ENCODE data around the gene KRTAP10-3. TPM values are rescaled to one million over a fixed set of nuclear protein-coding genes. Genes with fewer than 3 reads are reported as not detected.

The KRTAP10-3 gene
- total and polyA plus RNA-seq, 3 experiments from 2014 or later = not detected

DNA sequence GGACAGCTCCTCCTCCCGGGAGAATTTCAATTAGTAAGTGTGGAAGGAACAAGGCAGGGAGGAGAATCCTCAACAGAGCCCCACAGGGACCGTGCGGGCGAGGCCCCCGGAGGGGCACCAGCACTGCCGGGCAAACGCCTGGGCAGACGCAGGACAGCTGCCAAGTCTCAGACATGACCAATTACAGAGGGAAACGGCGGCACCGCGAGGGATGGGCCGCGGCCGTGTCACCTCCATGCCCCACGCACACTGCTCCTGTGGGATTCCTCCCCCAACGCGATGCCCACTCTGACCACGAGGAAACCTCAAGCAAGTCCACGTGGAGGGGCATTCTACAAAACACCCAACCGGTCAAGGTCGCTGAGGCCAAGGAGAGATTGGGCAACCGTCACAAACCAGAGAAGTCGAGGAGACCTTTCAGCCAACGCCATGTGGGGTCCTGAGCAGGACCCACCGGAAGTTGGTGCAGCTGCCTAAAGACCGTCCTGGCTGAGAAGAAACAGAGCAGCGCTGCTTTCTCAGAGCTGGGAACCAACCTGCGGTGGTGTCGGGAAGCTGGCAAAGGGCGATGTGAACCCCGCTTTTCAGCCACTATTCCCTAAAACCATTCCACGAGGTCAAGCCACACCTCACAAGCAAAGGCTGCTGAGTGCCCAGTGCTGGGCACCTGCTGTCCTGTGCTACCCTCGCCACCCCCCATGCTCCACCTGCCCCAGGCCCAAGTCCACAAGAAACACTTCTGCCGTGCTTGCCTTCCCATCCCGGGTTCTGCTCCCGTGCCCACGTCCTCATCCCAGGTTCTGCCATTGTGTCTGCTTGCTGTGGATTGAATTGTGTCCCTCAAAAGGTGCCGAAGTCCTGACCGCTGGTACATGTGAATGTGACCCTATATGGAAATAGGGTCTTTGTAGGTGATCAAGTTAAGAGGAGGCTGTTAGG is 13.5 kb upstream of the KRTAP10-3 start:
- H3K4me3 Mint-ChIP-seq = no peak overlapping the region
- Histone ChIP-seq H3K9me3 (ENCODE audit: low read length) (no peaks in the 10 kb centered on the region), H3K27me3 (ENCODE audit: insufficient read depth, low read length, poor library complexity, severe bottlenecking) (no peaks in the 10 kb centered on the region), H3K36me3 (ENCODE audit: insufficient read depth, low read length) (no peaks in the 10 kb centered on the region), H3K27ac (ENCODE audit: low read depth, low read length) (no peak overlapping the region), H3K4me3 (ENCODE audit: low read length) (no peak overlapping the region), H3K4me1 (ENCODE audit: insufficient read depth, low read length) (no peaks in the 10 kb centered on the region)
- peaks cover 0 to 13% (median 4%) of the 10 kb centered on the region in 3 donors for H3K4me1 Mint-ChIP-seq
- ChIA-PET CTCF (no interaction called here), POLR2A (no interaction called here)
- no peak for DNase-seq
- H3K36me3 Mint-ChIP-seq = peaks cover 0 to 7% (median 0%) of the 10 kb centered on the region in 3 donors
- H3K9me3 Mint-ChIP-seq = peaks cover 0 to 15% (median 5%) of the 10 kb centered on the region in 5 donors
- peaks cover 10 to 21% of the 10 kb centered on the region in 2 donors for H3K27me3 Mint-ChIP-seq
- H3K27ac Mint-ChIP-seq = peak overlapping the region in 2 of 8 donors; percentile 2 to 55

DNA sequence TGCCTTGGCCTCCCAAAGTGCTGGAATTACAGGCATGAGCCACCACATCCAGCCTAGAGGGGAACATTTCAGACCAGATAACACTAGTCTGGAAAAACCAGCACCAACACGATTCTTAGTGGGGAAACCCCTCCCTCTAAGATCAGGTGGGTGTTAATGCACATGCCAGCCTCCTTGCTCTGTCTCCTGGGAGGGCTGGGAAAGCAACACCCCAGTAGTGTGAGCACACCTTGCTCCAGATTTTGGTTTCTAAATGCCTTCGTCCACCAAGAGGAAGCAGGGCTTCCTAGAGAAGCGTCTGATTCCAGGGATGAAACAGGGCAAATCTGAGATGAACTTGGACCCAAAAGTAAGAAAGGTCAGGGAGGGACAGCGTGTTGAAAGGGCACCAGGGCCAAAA is 12.7 kb upstream of the KRTAP10-3 start:
- no peak for DNase-seq
- H3K27me3 ChIP-seq (ENCODE audit: insufficient read depth, low read length, poor library complexity, severe bottlenecking) = no peaks in the 10 kb centered on the region
- POLR2A ChIA-PET = no interaction called here

DNA sequence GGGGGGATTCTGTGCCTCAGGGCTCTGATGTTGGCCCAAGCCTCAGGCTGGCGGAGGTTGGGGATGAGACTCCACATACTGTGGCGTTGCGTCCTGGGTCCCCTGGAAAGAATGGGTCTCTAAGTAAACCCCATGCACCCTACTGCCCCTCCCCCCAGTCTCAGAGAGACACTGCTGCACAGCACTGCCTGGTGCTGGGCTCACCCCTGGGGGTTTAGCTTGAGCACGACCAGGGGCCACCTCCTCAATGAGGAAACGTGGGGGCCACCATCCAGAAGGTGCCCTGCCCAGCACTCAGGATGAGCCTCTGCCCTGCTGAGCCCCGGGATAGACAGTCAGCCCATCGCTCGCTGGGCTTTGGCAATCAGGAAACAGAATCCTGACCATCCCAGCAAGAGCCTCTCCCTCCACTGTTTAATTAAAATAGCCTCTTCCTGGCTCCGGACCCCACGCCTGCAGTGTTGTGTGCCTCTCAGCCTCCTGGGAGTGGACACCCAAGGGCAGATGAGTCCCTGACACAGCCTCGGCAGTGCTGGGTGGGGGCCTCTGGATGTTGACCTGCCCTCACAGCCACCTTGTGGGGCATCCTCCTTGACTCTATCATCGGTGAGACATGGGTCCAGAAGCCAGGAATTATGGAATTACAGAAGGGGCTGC is 11.4 kb upstream of the KRTAP10-3 start:
- DNase-seq = no peak
- Histone ChIP-seq H3K36me3 (ENCODE audit: insufficient read depth, low read length) (no peaks in the 10 kb centered on the region), H3K4me1 (ENCODE audit: insufficient read depth, low read length) (peaks cover 4% of the 10 kb centered on the region), H3K27ac (ENCODE audit: low read depth, low read length) (no peak overlapping the region), H3K4me3 (ENCODE audit: low read length) (no peak overlapping the region), H3K27me3 (ENCODE audit: insufficient read depth, low read length, poor library complexity, severe bottlenecking) (no peaks in the 10 kb centered on the region), H3K9me3 (ENCODE audit: low read length) (no peaks in the 10 kb centered on the region)
- peaks cover 7 to 16% of the 10 kb centered on the region in 2 donors for H3K27me3 Mint-ChIP-seq
- peaks cover 5 to 16% (median 7%) of the 10 kb centered on the region in 3 donors for H3K4me1 Mint-ChIP-seq
- H3K4me3 Mint-ChIP-seq = no peak overlapping the region
- no peaks in the 10 kb centered on the region for H3K36me3 Mint-ChIP-seq
- peak overlapping the region in 2 of 8 donors; percentile 23 to 79 for H3K27ac Mint-ChIP-seq
- ChIA-PET POLR2A (no interaction called here), CTCF (no interaction called here)
- peaks cover 0 to 4% (median 0%) of the 10 kb centered on the region in 5 donors for H3K9me3 Mint-ChIP-seq

More for the DNA sequence above, 12.7 kb upstream of the KRTAP10-3 start:
- CTCF ChIA-PET = no interaction called here
- Histone ChIP-seq H3K9me3 (ENCODE audit: low read length) (no peaks in the 10 kb centered on the region), H3K36me3 (ENCODE audit: insufficient read depth, low read length) (no peaks in the 10 kb centered on the region), H3K27ac (ENCODE audit: low read depth, low read length) (no peak overlapping the region), H3K4me1 (ENCODE audit: insufficient read depth, low read length) (no peaks in the 10 kb centered on the region), H3K4me3 (ENCODE audit: low read length) (no peak overlapping the region)
- peaks cover 10 to 21% of the 10 kb centered on the region in 2 donors for H3K27me3 Mint-ChIP-seq
- H3K4me1 Mint-ChIP-seq = peaks cover 0 to 13% (median 4%) of the 10 kb centered on the region in 3 donors
- no peak overlapping the region for H3K4me3 Mint-ChIP-seq
- peak overlapping the region in 2 of 8 donors; percentile 23 to 44 for H3K27ac Mint-ChIP-seq
- peaks cover 0 to 7% (median 0%) of the 10 kb centered on the region in 5 donors for H3K9me3 Mint-ChIP-seq
- H3K36me3 Mint-ChIP-seq = no peaks in the 10 kb centered on the region

DNA sequence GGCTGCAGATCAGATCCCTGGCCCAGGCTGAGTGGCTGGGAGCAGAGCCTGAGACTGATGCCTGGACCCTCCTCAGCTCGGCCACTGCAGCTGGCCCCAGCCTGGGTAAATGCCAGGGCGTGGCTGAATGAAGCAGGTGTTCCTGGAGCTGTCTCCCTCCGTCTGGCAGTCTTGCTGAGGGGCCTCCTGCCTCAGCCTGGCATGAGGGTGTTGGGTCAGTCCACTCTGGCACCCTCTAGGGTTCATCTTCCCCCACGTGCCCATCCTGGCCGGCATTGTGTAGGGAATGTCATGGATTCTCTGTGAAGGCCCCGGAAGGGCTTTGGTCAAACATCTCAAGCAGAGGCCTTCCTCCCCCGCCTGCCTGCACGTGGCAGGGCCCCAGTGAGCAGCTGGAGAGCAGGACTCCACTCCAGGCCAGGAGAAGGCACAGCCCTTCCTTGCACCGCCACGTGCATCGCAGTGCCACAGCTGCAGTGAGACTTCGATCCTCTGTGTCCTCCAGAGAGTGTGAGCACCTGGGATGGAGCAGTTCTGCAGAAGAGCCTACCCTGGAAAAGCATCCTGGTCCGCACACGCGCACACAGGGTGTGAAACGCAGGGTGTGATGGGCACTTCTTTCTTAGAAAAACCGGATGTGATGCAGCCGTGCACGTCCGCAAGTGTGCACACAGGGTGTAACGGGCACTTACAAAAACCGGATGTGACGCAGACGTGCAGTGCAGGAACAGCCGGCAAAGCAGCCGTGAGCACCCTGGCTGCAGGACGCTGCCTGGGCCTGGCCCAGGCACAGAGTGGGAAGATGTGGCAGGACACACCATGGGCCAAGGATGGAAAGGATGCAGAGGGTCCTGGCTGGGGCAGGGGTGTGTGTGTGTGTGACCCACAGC is 10.3 kb upstream of the KRTAP10-3 start:
- POLR2A ChIA-PET = no interaction called here
- peak overlapping the region in 1 of 8 donors; percentile 43 for H3K27ac Mint-ChIP-seq

DNA sequence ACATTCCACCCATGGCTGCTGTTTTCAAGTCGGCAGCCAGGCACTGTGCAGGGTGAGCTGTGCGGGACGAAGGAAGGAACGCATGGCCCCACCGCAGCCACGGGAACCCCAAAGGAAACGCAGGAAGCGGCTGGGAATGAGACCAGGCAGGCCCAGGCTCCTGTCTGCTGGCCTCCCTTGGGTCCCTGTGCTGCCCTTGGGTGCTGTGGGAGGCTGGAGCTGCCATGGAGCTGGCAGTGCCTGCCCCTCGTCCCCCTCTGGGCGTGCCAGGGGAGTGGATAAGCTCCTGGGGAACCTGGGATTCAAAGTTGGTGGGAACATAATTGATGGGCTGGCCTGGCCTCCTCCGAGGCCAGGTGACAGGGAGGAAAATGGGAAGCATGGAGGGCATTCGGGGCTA is 9.7 kb upstream of the KRTAP10-3 start:
- ChIA-PET CTCF (no interaction called here), POLR2A (no interaction called here)
- H3K4me1 Mint-ChIP-seq = peaks cover 10 to 17% (median 14%) of the 10 kb centered on the region in 3 donors
- Histone ChIP-seq H3K27me3 (ENCODE audit: insufficient read depth, low read length, poor library complexity, severe bottlenecking) (no peaks in the 10 kb centered on the region), H3K4me1 (ENCODE audit: insufficient read depth, low read length) (peaks cover 5% of the 10 kb centered on the region), H3K9me3 (ENCODE audit: low read length) (no peaks in the 10 kb centered on the region), H3K27ac (ENCODE audit: low read depth, low read length) (no peak overlapping the region), H3K36me3 (ENCODE audit: insufficient read depth, low read length) (no peaks in the 10 kb centered on the region), H3K4me3 (ENCODE audit: low read length) (no peak overlapping the region)
- peaks cover 7 to 8% of the 10 kb centered on the region in 2 donors for H3K27me3 Mint-ChIP-seq
- peaks cover 0 to 2% (median 1%) of the 10 kb centered on the region in 5 donors for H3K9me3 Mint-ChIP-seq
- H3K27ac Mint-ChIP-seq = no peak overlapping the region
- H3K36me3 Mint-ChIP-seq = no peaks in the 10 kb centered on the region
- no peak for DNase-seq
- no peak overlapping the region for H3K4me3 Mint-ChIP-seq

More for the DNA sequence above, 10.3 kb upstream of the KRTAP10-3 start:
- Histone ChIP-seq H3K9me3 (ENCODE audit: low read length) (no peaks in the 10 kb centered on the region), H3K4me1 (ENCODE audit: insufficient read depth, low read length) (peaks cover 5% of the 10 kb centered on the region), H3K27me3 (ENCODE audit: insufficient read depth, low read length, poor library complexity, severe bottlenecking) (no peaks in the 10 kb centered on the region), H3K36me3 (ENCODE audit: insufficient read depth, low read length) (no peaks in the 10 kb centered on the region), H3K4me3 (ENCODE audit: low read length) (no peak overlapping the region), H3K27ac (ENCODE audit: low read depth, low read length) (no peak overlapping the region)
- H3K36me3 Mint-ChIP-seq = no peaks in the 10 kb centered on the region
- peaks cover 0 to 2% (median 0%) of the 10 kb centered on the region in 5 donors for H3K9me3 Mint-ChIP-seq
- peak overlapping the region in 1 of 7 donors; percentile 56 for H3K4me3 Mint-ChIP-seq
- peaks cover 7 to 10% of the 10 kb centered on the region in 2 donors for H3K27me3 Mint-ChIP-seq
- no peak for DNase-seq
- CTCF ChIA-PET = no interaction called here
- peaks cover 10 to 17% (median 14%) of the 10 kb centered on the region in 3 donors for H3K4me1 Mint-ChIP-seq

DNA sequence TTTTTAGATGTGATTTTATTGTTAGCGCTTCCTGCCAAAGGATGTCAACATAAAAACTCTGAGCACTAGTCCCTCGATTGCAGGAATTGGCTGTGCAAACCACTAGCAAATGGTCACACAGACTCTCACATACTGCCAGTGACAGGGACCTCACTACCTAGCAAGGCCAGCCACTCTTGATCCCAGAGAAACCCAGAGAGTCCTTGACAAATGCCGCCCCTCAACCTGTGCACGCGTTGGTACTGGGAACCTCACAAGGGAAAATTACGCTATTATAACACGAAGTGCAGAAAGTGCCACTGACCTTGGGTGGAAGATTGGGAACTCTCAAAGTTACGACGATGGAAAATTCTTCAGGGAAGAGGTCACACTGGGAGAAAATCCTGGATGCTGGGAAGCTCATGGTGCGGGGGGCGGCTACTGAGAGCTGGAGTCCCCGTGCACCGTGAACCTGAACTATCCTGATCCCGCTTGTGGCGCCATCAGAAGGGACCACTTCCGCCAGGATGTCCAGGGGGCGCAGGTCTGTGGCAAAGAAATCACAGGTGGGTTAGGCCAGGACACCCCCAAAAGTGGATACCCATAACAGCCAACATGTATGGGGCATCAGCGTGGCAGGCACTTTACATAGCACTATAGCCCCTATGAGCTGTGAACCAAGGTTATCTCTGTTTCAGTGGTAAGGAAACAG is 9.0 kb upstream of the KRTAP10-3 start:
- Mint-ChIP-seq H3K9me3 (peaks cover 1 to 8% (median 3%) of the 10 kb centered on the region in 5 donors), H3K4me3 (no peak overlapping the region), H3K27ac (no peak overlapping the region), H3K4me1 (peaks cover 10 to 14% (median 14%) of the 10 kb centered on the region in 3 donors), H3K36me3 (peaks cover 0 to under 1% (median 0%) of the 10 kb centered on the region in 3 donors), H3K27me3 (peaks cover 4 to 7% of the 10 kb centered on the region in 2 donors)
- Histone ChIP-seq H3K36me3 (ENCODE audit: insufficient read depth, low read length) (no peaks in the 10 kb centered on the region), H3K4me1 (ENCODE audit: insufficient read depth, low read length) (peaks cover 5% of the 10 kb centered on the region), H3K4me3 (ENCODE audit: low read length) (no peak overlapping the region), H3K27me3 (ENCODE audit: insufficient read depth, low read length, poor library complexity, severe bottlenecking) (no peaks in the 10 kb centered on the region), H3K9me3 (ENCODE audit: low read length) (no peaks in the 10 kb centered on the region), H3K27ac (ENCODE audit: low read depth, low read length) (no peak overlapping the region)
- DNase-seq = no peak
- ChIA-PET CTCF (no interaction called here), POLR2A (no interaction called here)

DNA sequence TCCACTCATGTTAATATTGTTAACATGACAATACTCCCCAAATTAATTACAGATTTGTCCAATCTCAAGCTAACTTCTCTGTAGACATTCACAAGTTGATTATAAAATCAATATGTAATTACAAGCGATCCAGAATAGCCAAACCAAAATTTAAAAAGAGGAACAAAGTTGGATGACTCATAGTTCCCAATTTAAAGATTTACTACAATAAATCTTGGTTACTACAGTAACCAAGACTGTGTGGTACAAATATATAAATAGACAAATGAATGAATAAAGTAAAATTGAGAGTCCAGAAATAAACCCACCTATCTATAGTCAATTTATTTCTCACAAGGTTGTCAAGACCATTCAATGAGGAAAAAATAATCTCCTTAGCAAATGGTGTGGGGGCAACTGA is 7.8 kb upstream of the KRTAP10-3 start:
- Histone ChIP-seq H3K36me3 (ENCODE audit: insufficient read depth, low read length) (no peaks in the 10 kb centered on the region), H3K4me3 (ENCODE audit: low read length) (no peak overlapping the region), H3K27ac (ENCODE audit: low read depth, low read length) (no peak overlapping the region), H3K27me3 (ENCODE audit: insufficient read depth, low read length, poor library complexity, severe bottlenecking) (no peaks in the 10 kb centered on the region), H3K9me3 (ENCODE audit: low read length) (no peaks in the 10 kb centered on the region), H3K4me1 (ENCODE audit: insufficient read depth, low read length) (peaks cover 5% of the 10 kb centered on the region)
- no peak for DNase-seq
- peak overlapping the region in 1 of 8 donors; percentile 6 for H3K27ac Mint-ChIP-seq
- H3K4me1 Mint-ChIP-seq = peaks cover 10 to 14% (median 14%) of the 10 kb centered on the region in 3 donors
- peaks cover 2 to 19% (median 12%) of the 10 kb centered on the region in 5 donors for H3K9me3 Mint-ChIP-seq
- ChIA-PET CTCF (interaction anchor here (0.9 kb wide), 1 partner anchor 176 kb away, joined by 3 read pairs; no protein-coding TSS in a partner anchor), POLR2A (no interaction called here)
- peaks cover 1 to 12% (median 4%) of the 10 kb centered on the region in 3 donors for H3K36me3 Mint-ChIP-seq
- no peak overlapping the region for H3K4me3 Mint-ChIP-seq
- H3K27me3 Mint-ChIP-seq = peaks cover 4 to 7% of the 10 kb centered on the region in 2 donors
